Right atrium auricular region (tissue), 2 donors: Measurements from ENCODE around the gene MRI1. TPM values are rescaled to one million over a fixed set of nuclear protein-coding genes. Genes with fewer than 3 reads are reported as not detected.
"Not testable (repeated sequence)": the region's sequence is repeated elsewhere in the genome, so short reads cannot be mapped to it uniquely, and the experiment has no call there.

Experiments
- DNase-seq: peaks from one replicate; pipeline ENCODE4 v3.0.0-alpha.2; 2019; ENCODE audit warnings: low spot score
- H3K27ac ChIP-seq, 2 donors: fragments of 200-600 bp; sonication (generic); 1 replicate in 1 of 2; 2 replicates in 1 of 2; pipeline ENCODE4 v1.5.1; 2016 to 2019
- H3K27me3 ChIP-seq, 2 donors: fragments of 200-600 bp; sonication (generic); one replicate each; pipeline versions ENCODE4 v1.5.1 to v1.6.0; 2017 to 2019
- H3K36me3 ChIP-seq: fragments of 200-600 bp; sonication (generic); one replicate; pipeline ENCODE4 v1.5.1; 2016
- H3K4me1 ChIP-seq, 2 donors: fragments of 200-600 bp; sonication (generic); one replicate each; pipeline versions ENCODE4 v1.5.1 to v1.6.0; 2017 to 2019
- H3K4me3 ChIP-seq, 2 donors: fragments of 200-600 bp; sonication (generic); 1 replicate in 1 of 2; 2 replicates in 1 of 2; pipeline ENCODE4 v1.5.1; 2017 to 2019; ENCODE audit warnings: mild to moderate bottlenecking in 1 of 2, moderate library complexity in 1 of 2
- H3K9me3 ChIP-seq, 2 donors: fragments of 200-600 bp; sonication (generic); one replicate each; pipeline ENCODE4 v1.5.1; 2019
- total RNA-seq, 2 donors: library from RNA; depleted of rRNA; stranded (reverse); fragments of >200 nt; gene quantifications; one replicate each; pipeline ENCODE4 v1.1.0, GENCODE V29; 2016
- TF ChIP-seq, protein P1 (sequence below), 2 donors: fragments of 200-600 bp; sonication (generic); IDR thresholded peaks; one replicate each; pipeline ENCODE4 v1.5.1; 2019; ENCODE audit warnings: antibody characterized with exemption in 2 of 2

MRI1 gene
- total RNA-seq, 2 donors from 2014 or later: 18.2 to 19.4 TPM

DNA sequence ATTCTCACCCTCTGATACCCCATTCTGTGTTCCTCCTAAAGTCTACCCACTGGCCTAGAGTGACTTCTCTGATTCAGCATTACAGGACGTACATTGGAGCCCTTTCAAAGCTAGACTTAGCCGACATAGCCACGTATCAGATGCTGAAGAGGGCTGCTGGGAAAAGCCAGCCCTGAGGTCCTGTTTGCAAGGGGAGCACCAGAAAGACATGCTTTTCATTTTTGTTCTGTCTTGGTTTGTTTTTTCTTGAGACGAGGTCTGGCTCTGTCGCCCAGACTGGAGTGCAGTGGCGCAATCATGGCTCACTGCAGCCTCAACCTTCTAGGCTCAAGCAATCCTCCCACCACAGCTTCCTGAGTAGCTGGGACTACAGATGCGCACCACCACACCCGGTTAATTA lies 24.7 kb downstream of the MRI1 start:
- Histone ChIP-seq H3K27ac (peak overlapping the region; percentile 54 to 76), H3K9me3 (no peaks in the 10 kb centered on the region), H3K27me3 (no peaks in the 10 kb centered on the region), H3K36me3 (no peaks in the 10 kb centered on the region), H3K4me3 (no peak overlapping the region), H3K4me1 (peaks cover 0 to 31% of the 10 kb centered on the region in 2 donors)
- TF ChIP-seq, protein P1, sequence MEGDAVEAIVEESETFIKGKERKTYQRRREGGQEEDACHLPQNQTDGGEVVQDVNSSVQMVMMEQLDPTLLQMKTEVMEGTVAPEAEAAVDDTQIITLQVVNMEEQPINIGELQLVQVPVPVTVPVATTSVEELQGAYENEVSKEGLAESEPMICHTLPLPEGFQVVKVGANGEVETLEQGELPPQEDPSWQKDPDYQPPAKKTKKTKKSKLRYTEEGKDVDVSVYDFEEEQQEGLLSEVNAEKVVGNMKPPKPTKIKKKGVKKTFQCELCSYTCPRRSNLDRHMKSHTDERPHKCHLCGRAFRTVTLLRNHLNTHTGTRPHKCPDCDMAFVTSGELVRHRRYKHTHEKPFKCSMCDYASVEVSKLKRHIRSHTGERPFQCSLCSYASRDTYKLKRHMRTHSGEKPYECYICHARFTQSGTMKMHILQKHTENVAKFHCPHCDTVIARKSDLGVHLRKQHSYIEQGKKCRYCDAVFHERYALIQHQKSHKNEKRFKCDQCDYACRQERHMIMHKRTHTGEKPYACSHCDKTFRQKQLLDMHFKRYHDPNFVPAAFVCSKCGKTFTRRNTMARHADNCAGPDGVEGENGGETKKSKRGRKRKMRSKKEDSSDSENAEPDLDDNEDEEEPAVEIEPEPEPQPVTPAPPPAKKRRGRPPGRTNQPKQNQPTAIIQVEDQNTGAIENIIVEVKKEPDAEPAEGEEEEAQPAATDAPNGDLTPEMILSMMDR (IDR thresholded peaks at IDR 0.05): no peak
- peak; percentile 66 for DNase-seq

DNA sequence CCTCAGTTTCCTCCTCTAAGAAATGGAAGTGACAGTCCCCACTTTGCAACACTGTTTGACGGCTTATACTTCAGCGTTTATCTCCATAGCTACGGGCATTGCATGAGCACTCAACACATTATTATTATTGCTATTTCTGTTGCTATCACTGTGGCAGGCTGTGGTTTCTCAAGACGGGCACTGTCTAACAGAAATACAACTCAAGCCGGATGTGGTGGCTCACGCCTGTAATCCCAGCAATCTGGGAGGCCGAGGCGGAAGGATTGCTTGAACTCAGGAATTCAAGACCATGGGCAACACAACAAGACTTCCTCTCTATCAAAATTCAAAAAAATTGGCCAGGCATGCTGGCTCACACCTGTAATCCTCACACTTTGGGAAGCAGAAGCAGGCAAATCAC lies 26.0 kb downstream of the MRI1 start:
- TF ChIP-seq, protein P1 (IDR thresholded peaks at IDR 0.05): no peak
- Histone ChIP-seq H3K36me3 (no peaks in the 10 kb centered on the region), H3K4me3 (no peak overlapping the region), H3K4me1 (peaks cover 0 to 32% of the 10 kb centered on the region in 2 donors), H3K27me3 (no peaks in the 10 kb centered on the region), H3K9me3 (no peaks in the 10 kb centered on the region), H3K27ac (no peak overlapping the region)
- no peak for DNase-seq

DNA sequence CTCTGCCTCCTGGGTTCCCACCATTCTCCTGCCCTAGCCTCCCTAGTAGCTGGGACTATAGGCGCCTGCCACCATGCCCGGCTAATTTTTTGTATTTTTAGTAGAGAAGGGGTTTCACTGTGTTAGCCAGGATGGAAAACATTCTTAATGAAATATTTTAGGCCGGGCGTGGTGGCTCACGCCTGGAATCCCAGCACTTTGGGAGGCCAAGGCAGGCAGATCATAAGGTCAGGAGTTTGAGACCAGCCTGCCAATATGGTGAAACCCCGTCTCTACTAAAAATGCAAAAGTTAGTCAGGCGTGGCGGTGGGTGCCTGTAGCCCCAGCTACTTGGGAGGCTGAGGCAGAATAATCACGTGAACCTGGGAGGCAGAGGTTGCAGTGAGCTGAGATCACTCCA lies 29.0 kb downstream of the MRI1 start:
- peaks cover 0 to 46% of the 10 kb centered on the region in 2 donors for H3K4me1 ChIP-seq
- not testable (repeated sequence) for DNase-seq, H3K9me3 ChIP-seq, H3K4me3 ChIP-seq, H3K36me3 ChIP-seq, H3K27me3 ChIP-seq
- H3K27ac ChIP-seq: peak overlapping the region in 1 of 2 donors; percentile 92

DNA sequence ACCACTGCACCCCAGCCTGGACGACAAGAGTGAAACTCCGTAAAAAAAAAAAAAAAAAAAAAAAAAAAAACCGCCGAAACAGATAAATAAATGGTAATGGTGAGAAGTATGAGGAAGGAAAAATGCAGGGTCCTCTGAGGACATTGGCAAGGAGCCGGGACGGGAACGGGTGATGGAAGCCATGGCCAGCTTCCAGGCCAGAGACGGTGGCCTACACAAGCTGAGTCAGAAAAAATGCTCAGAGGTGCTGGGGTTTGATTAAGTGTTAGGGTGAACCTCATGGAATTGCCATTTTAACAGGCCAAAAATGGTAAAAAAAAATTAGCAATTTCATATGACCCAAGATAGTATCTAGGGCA lies 30.1 kb downstream of the MRI1 start:
- DNase-seq: peak; percentile 92
- Histone ChIP-seq H3K4me3 (peak overlapping the region; percentile 84 to 91), H3K4me1 (peaks cover 0 to 38% of the 10 kb centered on the region in 2 donors), H3K27me3 (no peaks in the 10 kb centered on the region), H3K9me3 (no peaks in the 10 kb centered on the region), H3K27ac (peak overlapping the region; percentile 92), H3K36me3 (no peaks in the 10 kb centered on the region)
- TF ChIP-seq, protein P1 (IDR thresholded peaks at IDR 0.05): no peak

DNA sequence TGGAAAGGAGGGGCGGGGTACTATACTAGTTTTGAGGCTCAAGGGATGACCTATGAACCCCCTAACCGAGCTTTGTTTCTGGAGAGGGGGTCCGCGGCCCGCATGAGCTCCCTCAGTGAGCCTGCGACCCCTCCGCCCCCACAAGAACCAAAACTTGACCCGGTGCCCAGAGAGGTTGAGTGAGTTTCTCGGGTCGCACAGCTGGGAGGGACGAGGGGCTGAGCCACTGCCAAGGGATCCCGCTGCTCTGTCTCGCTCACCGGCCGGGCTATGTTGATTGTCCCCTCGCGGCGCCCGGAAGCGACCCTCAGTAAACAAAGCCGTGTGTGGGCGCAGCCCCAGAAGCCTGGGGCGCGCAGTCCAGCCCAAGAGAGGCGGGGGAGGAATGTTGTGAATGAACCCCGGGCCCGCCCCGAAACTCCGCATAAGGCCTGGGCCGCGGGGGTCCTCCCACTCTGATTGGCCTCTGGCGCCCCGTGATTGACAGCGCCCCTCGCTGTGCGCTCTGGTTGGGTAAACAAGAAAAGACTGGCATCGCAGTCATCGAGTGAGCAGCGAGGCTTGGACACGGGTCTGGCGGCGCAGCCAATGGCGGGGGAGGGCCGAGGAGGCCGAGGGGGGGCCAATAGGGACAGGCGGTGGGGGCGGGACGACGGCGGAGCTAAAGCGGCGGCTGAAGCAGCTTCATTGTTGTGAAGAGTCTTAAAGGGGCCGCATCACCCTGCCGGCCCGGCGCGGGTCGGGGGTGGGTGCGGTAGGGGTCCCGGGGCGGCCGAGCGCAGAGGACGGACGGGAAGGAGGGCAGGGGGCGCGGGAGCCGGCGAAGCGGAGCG lies 30.7 kb downstream of the MRI1 start, which contains the start of gene ZSWIM4:
TSS of gene ZSWIM4 (plus strand) at position 687 of the 833 bp plus-strand sequence. CDS start 206 bp downstream, outside the sequence.
- no peaks in the 10 kb centered on the region for H3K36me3 ChIP-seq
- no peaks in the 10 kb centered on the region for H3K9me3 ChIP-seq
- TF ChIP-seq, protein P1 (IDR thresholded peaks at IDR 0.05): no peak
- no peaks in the 10 kb centered on the region for H3K27me3 ChIP-seq
- peak within 1 kb of the TSS; percentile 84 to 91 for H3K4me3 ChIP-seq
- peaks cover 0 to 38% of the 10 kb centered on the region in 2 donors for H3K4me1 ChIP-seq
- H3K27ac ChIP-seq: peak within 1 kb of the TSS; percentile 92
- peak; percentile 100 for DNase-seq

DNA sequence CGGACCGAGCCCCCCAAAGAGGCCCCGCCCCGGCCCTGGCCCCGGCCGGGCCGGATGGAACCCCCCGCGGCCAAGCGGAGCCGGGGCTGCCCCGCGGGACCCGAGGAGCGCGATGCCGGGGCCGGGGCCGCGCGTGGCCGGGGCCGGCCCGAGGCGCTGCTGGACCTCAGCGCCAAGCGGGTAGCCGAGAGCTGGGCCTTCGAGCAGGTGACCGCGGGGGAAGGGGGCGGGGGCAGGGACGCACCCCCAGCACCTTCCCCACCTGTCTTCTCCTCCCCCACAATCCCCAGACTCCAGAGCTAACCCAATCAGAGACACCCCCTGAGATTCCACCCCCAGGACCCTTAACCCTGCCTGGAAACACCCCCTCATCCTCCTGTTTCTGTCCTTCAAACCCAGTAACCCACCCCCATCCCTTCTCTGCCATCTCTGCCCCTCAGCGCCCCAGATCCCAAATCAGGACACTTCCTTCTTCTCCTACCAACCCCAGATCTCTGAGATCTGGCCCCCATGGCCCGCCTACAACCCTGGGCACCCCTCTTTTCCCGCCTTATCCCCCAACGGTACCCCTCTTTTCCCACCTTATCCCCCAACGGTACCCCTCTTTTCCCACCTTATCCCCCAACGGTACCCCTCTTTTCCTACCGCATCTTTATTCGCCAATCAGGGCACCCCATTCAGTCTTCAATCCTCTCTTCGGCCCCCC lies 31.4 kb downstream of the MRI1 start:
- Histone ChIP-seq H3K9me3 (no peaks in the 10 kb centered on the region), H3K27me3 (no peaks in the 10 kb centered on the region), H3K36me3 (no peaks in the 10 kb centered on the region), H3K27ac (peak overlapping the region; percentile 92), H3K4me1 (peaks cover 0 to 38% of the 10 kb centered on the region in 2 donors), H3K4me3 (peak overlapping the region; percentile 84 to 91)
- TF ChIP-seq, protein P1 (IDR thresholded peaks at IDR 0.05): no peak
- DNase-seq: no peak
